H9 (cell line): ENCODE measurements around the gene GGCX. TPM values are rescaled to one million over a fixed set of nuclear protein-coding genes. Genes with fewer than 3 reads are reported as not detected.
"Not testable (repeated sequence)": the region's sequence is repeated elsewhere in the genome, so short reads cannot be mapped to it uniquely, and the experiment has no call there.

Source experiments
- DNase-seq: peaks from one replicate; pipeline ENCODE4 v3.0.0-alpha.2; 2017
- H2AFZ ChIP-seq: one replicate; pipeline ENCODE4 v1.6.1; 2013; ENCODE audit warnings: mild to moderate bottlenecking, low read length, control low read depth, moderate library complexity
- H2AK5ac ChIP-seq: 2 replicates; pipeline ENCODE4 v1.6.1; 2013; ENCODE audit warnings: low read length, control low read depth, mixed read lengths; ENCODE audit not compliant: insufficient read length
- H2BK120ac ChIP-seq: one replicate; pipeline ENCODE4 v1.6.1; 2013; ENCODE audit warnings: low read depth, mild to moderate bottlenecking, low read length, control low read depth, inconsistent platforms; ENCODE audit not compliant: poor library complexity, severe bottlenecking
- H2BK12ac ChIP-seq: 2 replicates; pipeline ENCODE4 v1.6.1; 2013; ENCODE audit warnings: low read length, control low read depth, mixed read lengths, low read depth; ENCODE audit not compliant: insufficient read length
- H2BK15ac ChIP-seq: 2 replicates; pipeline ENCODE4 v1.6.1; 2013; ENCODE audit warnings: low read depth, low read length, control low read depth
- H2BK20ac ChIP-seq: one replicate; pipeline ENCODE4 v1.6.1; 2013; ENCODE audit warnings: low read depth, mild to moderate bottlenecking, low read length, control low read depth, inconsistent platforms; ENCODE audit not compliant: poor library complexity, severe bottlenecking
- H2BK5ac ChIP-seq: 2 replicates; pipeline ENCODE4 v1.6.1; 2013; ENCODE audit warnings: low read length, control low read depth, mixed read lengths; ENCODE audit not compliant: insufficient read length
- H3K14ac ChIP-seq: 2 replicates; pipeline ENCODE4 v1.6.1; 2013; ENCODE audit warnings: low read length, control low read depth; ENCODE audit not compliant: insufficient read depth
- H3K18ac ChIP-seq: 2 replicates; pipeline ENCODE4 v1.6.1; 2013; ENCODE audit warnings: low read depth, mild to moderate bottlenecking, mixed read lengths, low read length, control low read depth; ENCODE audit not compliant: insufficient read length
- H3K23ac ChIP-seq: 2 replicates; pipeline ENCODE4 v1.6.1; 2013; ENCODE audit warnings: low read length, control low read depth, mixed read lengths, low read depth; ENCODE audit not compliant: insufficient read length
- H3K23me2 ChIP-seq: 2 replicates; pipeline ENCODE4 v1.6.1; 2013; ENCODE audit warnings: low read depth, mild to moderate bottlenecking, mixed read lengths, low read length, control low read depth; ENCODE audit not compliant: insufficient read length, poor library complexity, severe bottlenecking
- H3K27ac ChIP-seq: 2 replicates; pipeline ENCODE4 v1.5.1; 2013; ENCODE audit warnings: low read length, control low read depth, mixed read lengths, low read depth; ENCODE audit not compliant: insufficient read length
- H3K27me3 ChIP-seq: 2 replicates; pipeline ENCODE4 v1.6.1; 2013; ENCODE audit warnings: low read length, control low read depth, inconsistent platforms; ENCODE audit not compliant: insufficient read depth
- H3K4ac ChIP-seq: 2 replicates; pipeline ENCODE4 v1.6.1; 2013; ENCODE audit warnings: low read depth, mild to moderate bottlenecking, control low read depth, inconsistent platforms, low read length, moderate library complexity
- H3K4me1 ChIP-seq: 2 replicates; pipeline ENCODE4 v1.6.1; 2013; ENCODE audit warnings: low read length, control low read depth, inconsistent platforms; ENCODE audit not compliant: insufficient read depth
- H3K4me2 ChIP-seq: 2 replicates; pipeline ENCODE4 v1.6.1; 2013; ENCODE audit warnings: low read length, control low read depth, mixed read lengths; ENCODE audit not compliant: insufficient read length, insufficient read depth
- H3K56ac ChIP-seq: 2 replicates; pipeline ENCODE4 v1.6.1; 2013; ENCODE audit warnings: low read depth, mild to moderate bottlenecking, mixed read lengths, low read length, control low read depth; ENCODE audit not compliant: insufficient read length
- H3K79me1 ChIP-seq: 2 replicates; pipeline ENCODE4 v1.6.1; 2013; ENCODE audit warnings: low read depth, mild to moderate bottlenecking, moderate library complexity, low read length, control low read depth, inconsistent platforms; ENCODE audit not compliant: insufficient read depth, poor library complexity, severe bottlenecking
- H3K79me2 ChIP-seq: 2 replicates; pipeline ENCODE4 v1.6.1; 2013; ENCODE audit warnings: low read length, control low read depth, inconsistent platforms; ENCODE audit not compliant: insufficient read depth
- H3K9ac ChIP-seq: 2 replicates; pipeline ENCODE4 v1.6.1; 2013; ENCODE audit warnings: low read length, control low read depth, mixed read lengths; ENCODE audit not compliant: insufficient read length; ENCODE audit errors: extremely low read depth
- H3K9me3 ChIP-seq: one replicate; pipeline ENCODE4 v1.6.1; 2013; ENCODE audit warnings: low read depth, low read length, inconsistent platforms; ENCODE audit not compliant: control insufficient read depth
- H3T11ph ChIP-seq: one replicate; pipeline ENCODE4 v1.6.1; 2013; ENCODE audit warnings: mild to moderate bottlenecking, low read length, control low read depth, inconsistent platforms
- H4K20me1 ChIP-seq: one replicate; pipeline ENCODE4 v1.6.1; 2013; ENCODE audit not compliant: control insufficient read depth, insufficient read length, insufficient read depth
- H4K5ac ChIP-seq: 2 replicates; pipeline ENCODE4 v1.6.1; 2013; ENCODE audit warnings: low read depth, mild to moderate bottlenecking, mixed read lengths, low read length, control low read depth; ENCODE audit not compliant: insufficient read length
- H4K8ac ChIP-seq: replicated peaks from 2 replicates; pipeline ENCODE4 v1.6.1; 2013; ENCODE audit warnings: low read length, control low read depth, mixed read lengths, low read depth; ENCODE audit not compliant: insufficient read length
- H4K91ac ChIP-seq: 2 replicates; pipeline ENCODE4 v1.6.1; 2013; ENCODE audit warnings: low read depth, mild to moderate bottlenecking, moderate library complexity, mixed read lengths, low read length, control low read depth; ENCODE audit not compliant: insufficient read length
- H3K27ac Mint-ChIP-seq, 3 experiments: 2 replicates in 2 of 3; 3 replicates in 1 of 3; pipeline ENCODE4 v1.8.0; 2020 to 2021; ENCODE audit warnings: mixed read lengths in 3 of 3, mild to moderate bottlenecking in 1 of 3, moderate library complexity in 1 of 3
- H3K27me3 Mint-ChIP-seq: 2 replicates; pipeline ENCODE4 v1.8.0; 2021; ENCODE audit warnings: low read depth, mild to moderate bottlenecking, moderate library complexity, mixed read lengths
- H3K36me3 Mint-ChIP-seq, 3 experiments: 2 replicates in 2 of 3; 3 replicates in 1 of 3; pipeline ENCODE4 v1.8.0; 2020 to 2021; ENCODE audit warnings: low read depth in 3 of 3, mixed read lengths in 3 of 3; ENCODE audit not compliant: insufficient read depth in 1 of 3
- H3K4me1 Mint-ChIP-seq, 2 experiments: 2 replicates each; pipeline ENCODE4 v1.8.0; 2020; ENCODE audit warnings: mixed read lengths in 2 of 2
- H3K4me3 Mint-ChIP-seq, 2 experiments: 2 replicates in 1 of 2; 3 replicates in 1 of 2; pipeline ENCODE4 v1.8.0; 2020 to 2021; ENCODE audit warnings: mild to moderate bottlenecking in 2 of 2, mixed read lengths in 2 of 2, moderate library complexity in 1 of 2
- H3K9me3 Mint-ChIP-seq, 2 experiments: 2 replicates in 1 of 2; 3 replicates in 1 of 2; pipeline ENCODE4 v1.8.0; 2020; ENCODE audit warnings: mild to moderate bottlenecking in 2 of 2, mixed read lengths in 2 of 2, moderate library complexity in 1 of 2
- WGBS: extraction: QIAGEN DNeasy Blood & Tissue Kit; methylation state at CpG from one replicate; pipeline ENCODE4 v1.1.7; 2013; ENCODE audit warnings: missing lambda C conversion rate, low lambda C conversion rate, mixed read lengths; ENCODE audit not compliant: insufficient read length; ENCODE audit errors: extremely low coverage; 5-methylcytosine and 5-hydroxymethylcytosine counted together
- total RNA-seq: library from RNA; stranded (reverse); gene quantifications from 2 replicates; pipeline ENCODE4 v1.2.1, GENCODE V29; 2021
- TF ChIP-seq, protein P1 (sequence below): fragments of 200-600 bp; sonication (generic); conservative IDR thresholded peaks from 3 replicates; pipeline ENCODE4 v1.8.0; 2021; ENCODE audit warnings: antibody characterized with exemption, mild to moderate bottlenecking

GGCX gene
- total RNA-seq, 1 experiment from 2014 or later = 32.9 TPM

DNA sequence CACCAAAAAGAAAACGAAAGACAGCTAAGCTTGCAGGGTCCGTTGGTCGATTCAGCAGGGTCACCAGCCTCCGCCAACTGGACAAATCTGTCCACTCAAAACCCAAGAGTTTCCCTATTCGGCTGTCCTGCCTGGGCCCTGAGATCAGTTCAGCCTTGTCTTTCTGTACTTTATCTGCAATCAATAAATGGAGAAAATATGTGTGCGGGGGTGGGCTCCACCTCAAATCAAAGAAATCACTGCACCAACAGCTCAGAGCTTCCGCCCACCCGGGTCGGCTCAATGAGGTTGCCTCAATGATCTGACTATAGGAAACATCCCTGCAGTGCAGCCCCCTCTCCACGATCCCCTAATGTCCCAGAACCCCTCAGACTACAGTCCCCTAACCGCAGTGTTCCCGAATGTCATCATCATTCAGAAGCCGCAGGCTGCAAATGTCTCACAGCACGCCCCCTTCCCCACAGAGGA, 447 bp downstream of the GGCX start:
- Mint-ChIP-seq H3K36me3 (peaks cover 7 to 12% (median 10%) of the 10 kb centered on the region in 3 experiments), H3K9me3 (no peaks in the 10 kb centered on the region), H3K27me3 (peaks cover 14% of the 10 kb centered on the region), H3K4me1 (peaks cover 12 to 13% of the 10 kb centered on the region in 2 experiments; a peak in 3 of 4 replicates), H3K4me3 (peak overlapping the region; percentile 91 to 97), H3K27ac (peak overlapping the region; percentile 94 to 96 (median 96))
- no peak overlapping the region for H4K91ac ChIP-seq
- no peak overlapping the region for H2BK12ac ChIP-seq
- H3K27ac ChIP-seq = no peak overlapping the region
- H4K5ac ChIP-seq = no peak overlapping the region
- H2BK120ac ChIP-seq = no peak overlapping the region
- H3K18ac ChIP-seq = no peak overlapping the region
- H2AFZ ChIP-seq = no peak overlapping the region
- no peak overlapping the region for H3K4ac ChIP-seq
- H2BK15ac ChIP-seq = no peak overlapping the region
- peak overlapping the region; percentile 56 for H3K9ac ChIP-seq
- WGBS = no CpG with 5 or more reads among the region's 14 CpGs
- H3K23ac ChIP-seq = no peak overlapping the region
- no peak overlapping the region for H2BK5ac ChIP-seq
- no peaks in the 10 kb centered on the region for H3K23me2 ChIP-seq
- no peaks in the 10 kb centered on the region for H3K79me1 ChIP-seq
- H2AK5ac ChIP-seq = no peak overlapping the region
- no peaks in the 10 kb centered on the region for H3K4me1 ChIP-seq
- no peak overlapping the region for H4K8ac ChIP-seq
- DNase-seq = no peak
- peak overlapping the region; percentile 22 for H3K4me2 ChIP-seq
- no peak overlapping the region for H2BK20ac ChIP-seq
- TF ChIP-seq, protein P1, sequence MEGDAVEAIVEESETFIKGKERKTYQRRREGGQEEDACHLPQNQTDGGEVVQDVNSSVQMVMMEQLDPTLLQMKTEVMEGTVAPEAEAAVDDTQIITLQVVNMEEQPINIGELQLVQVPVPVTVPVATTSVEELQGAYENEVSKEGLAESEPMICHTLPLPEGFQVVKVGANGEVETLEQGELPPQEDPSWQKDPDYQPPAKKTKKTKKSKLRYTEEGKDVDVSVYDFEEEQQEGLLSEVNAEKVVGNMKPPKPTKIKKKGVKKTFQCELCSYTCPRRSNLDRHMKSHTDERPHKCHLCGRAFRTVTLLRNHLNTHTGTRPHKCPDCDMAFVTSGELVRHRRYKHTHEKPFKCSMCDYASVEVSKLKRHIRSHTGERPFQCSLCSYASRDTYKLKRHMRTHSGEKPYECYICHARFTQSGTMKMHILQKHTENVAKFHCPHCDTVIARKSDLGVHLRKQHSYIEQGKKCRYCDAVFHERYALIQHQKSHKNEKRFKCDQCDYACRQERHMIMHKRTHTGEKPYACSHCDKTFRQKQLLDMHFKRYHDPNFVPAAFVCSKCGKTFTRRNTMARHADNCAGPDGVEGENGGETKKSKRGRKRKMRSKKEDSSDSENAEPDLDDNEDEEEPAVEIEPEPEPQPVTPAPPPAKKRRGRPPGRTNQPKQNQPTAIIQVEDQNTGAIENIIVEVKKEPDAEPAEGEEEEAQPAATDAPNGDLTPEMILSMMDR = no peak
- no peaks in the 10 kb centered on the region for H4K20me1 ChIP-seq
- H3T11ph ChIP-seq = no peak overlapping the region
- peaks cover 5% of the 10 kb centered on the region; the same call in 1 of the 2 replicates for H3K79me2 ChIP-seq
- no peak overlapping the region for H3K56ac ChIP-seq
- H3K9me3 ChIP-seq = no peaks in the 10 kb centered on the region
- no peaks in the 10 kb centered on the region for H3K27me3 ChIP-seq
- no peak overlapping the region for H3K14ac ChIP-seq

DNA sequence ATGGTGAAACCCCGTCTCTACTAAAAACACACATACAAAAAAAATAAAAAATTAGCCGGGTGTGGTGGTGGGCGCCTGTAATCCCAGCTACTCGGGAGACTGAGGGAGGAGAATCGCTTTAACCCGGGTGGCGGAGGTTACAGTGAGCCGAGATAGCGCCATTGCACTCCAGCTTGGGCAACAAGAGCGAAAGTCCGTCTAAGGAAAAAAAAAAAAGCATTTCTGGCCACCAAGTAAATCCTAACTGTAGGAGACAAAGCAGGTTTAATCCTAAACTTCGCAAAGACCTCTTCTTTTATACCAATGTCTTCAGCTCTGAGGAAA, 928 bp downstream of the GGCX start:
- peaks cover 7 to 15% (median 15%) of the 10 kb centered on the region in 3 experiments for H3K36me3 Mint-ChIP-seq
- H3K4me3 Mint-ChIP-seq = peak overlapping the region; percentile 91 to 97

More for the DNA sequence above, 928 bp downstream of the GGCX start:
- Mint-ChIP-seq H3K4me1 (peaks cover 12 to 13% of the 10 kb centered on the region in 2 experiments; a peak in 3 of 4 replicates), H3K27me3 (peaks cover 11% of the 10 kb centered on the region), H3K27ac (peak overlapping the region in 1 of 3 experiments; percentile 96; a peak in 1 of 7 replicates)
- H2AK5ac ChIP-seq, H4K91ac ChIP-seq, H3K9me3 ChIP-seq, H3K79me2 ChIP-seq, H3K18ac ChIP-seq, H2BK20ac ChIP-seq, H3K56ac ChIP-seq, H4K8ac ChIP-seq, H3K4ac ChIP-seq, H3K9me3 Mint-ChIP-seq, H2BK15ac ChIP-seq, H3K9ac ChIP-seq, H3T11ph ChIP-seq, H3K23ac ChIP-seq, H4K5ac ChIP-seq, H3K23me2 ChIP-seq, H2BK120ac ChIP-seq, H3K14ac ChIP-seq, DNase-seq, H4K20me1 ChIP-seq, H3K79me1 ChIP-seq, H2BK5ac ChIP-seq, H3K27ac ChIP-seq, H3K4me1 ChIP-seq, H2BK12ac ChIP-seq, H3K27me3 ChIP-seq, H2AFZ ChIP-seq: not testable (repeated sequence)
- peak overlapping the region; percentile 22 for H3K4me2 ChIP-seq
- no CpG with 5 or more reads among the region's 12 CpGs for WGBS
